DOHH2 (cell line): ENCODE data around the gene CCL5.

Experiments used
- H3F3A ChIP-seq: fragments of 200-600 bp; sonication (generic), shearing (Covaris generic); 2 replicates; pipeline ENCODE4 v1.6.0; 2016; ENCODE audit warnings: antibody characterized with exemption, mild to moderate bottlenecking; ENCODE audit not compliant: control insufficient read depth, insufficient read depth
- H3K27ac ChIP-seq: fragments of 200-600 bp; sonication (generic); 2 replicates; pipeline ENCODE4 v1.5.1; 2014; ENCODE audit warnings: low read depth, mild to moderate bottlenecking, low read length, moderate library complexity
- H3K27me3 ChIP-seq: fragments of 200-600 bp; sonication (generic); 2 replicates; pipeline ENCODE4 v1.6.1; 2014; ENCODE audit warnings: mild to moderate bottlenecking, low read length, mixed read lengths; ENCODE audit not compliant: control insufficient read depth
- H3K36me3 ChIP-seq: fragments of 200-600 bp; sonication (generic); 2 replicates; pipeline ENCODE4 v1.6.1; 2014; ENCODE audit warnings: mild to moderate bottlenecking, low read length, moderate library complexity, mixed read lengths; ENCODE audit not compliant: control insufficient read depth
- H3K4me1 ChIP-seq: fragments of 200-600 bp; sonication (generic); 2 replicates; pipeline ENCODE4 v1.6.1; 2014; ENCODE audit warnings: mild to moderate bottlenecking, low read length, mixed read lengths; ENCODE audit not compliant: control insufficient read depth
- H3K4me2 ChIP-seq: fragments of 200-600 bp; sonication (generic); 2 replicates; pipeline ENCODE4 v1.6.0; 2014; ENCODE audit warnings: mild to moderate bottlenecking, low read length, moderate library complexity
- H3K4me3 ChIP-seq: fragments of 200-600 bp; sonication (generic); 2 replicates; pipeline ENCODE4 v1.5.1; 2014; ENCODE audit warnings: mild to moderate bottlenecking, low read length, mixed read lengths
- H3K79me2 ChIP-seq: fragments of 200-600 bp; sonication (generic); 2 replicates; pipeline ENCODE4 v1.6.1; 2014; ENCODE audit warnings: mild to moderate bottlenecking, low read length, mixed read lengths; ENCODE audit not compliant: control insufficient read depth
- H3K9me2 ChIP-seq: fragments of 200-600 bp; sonication (generic); replicated peaks from 2 replicates; pipeline ENCODE4 v1.6.1; 2014; ENCODE audit warnings: mild to moderate bottlenecking, low read length, mixed read lengths; ENCODE audit not compliant: control insufficient read depth
- H3K9me3 ChIP-seq: fragments of 200-600 bp; sonication (generic); 2 replicates; pipeline ENCODE4 v1.6.1; 2014; ENCODE audit warnings: antibody characterized with exemption, low read length, mixed read lengths; ENCODE audit not compliant: control insufficient read depth, insufficient read depth
- H4K20me1 ChIP-seq: fragments of 200-600 bp; sonication (generic); 2 replicates; pipeline ENCODE4 v1.6.0; 2014; ENCODE audit warnings: low read depth, mild to moderate bottlenecking, antibody characterized with exemption, low read length, moderate library complexity; ENCODE audit not compliant: control insufficient read depth, insufficient read depth
- CTCF ChIP-seq: fragments of 200-600 bp; sonication (generic); IDR thresholded peaks from one replicate; pipeline ENCODE4 v1.5.1; 2014; ENCODE audit warnings: antibody characterized with exemption, mild to moderate bottlenecking, low read depth, low read length; ENCODE audit not compliant: poor library complexity, severe bottlenecking
- EZH2phosphoT487 ChIP-seq: fragments of 200-600 bp; sonication (generic); IDR thresholded peaks from 2 replicates; pipeline ENCODE4 v1.6.1; 2017; ENCODE audit warnings: borderline replicate concordance, mild to moderate bottlenecking, antibody characterized with exemption, low read length, moderate library complexity, mixed read lengths

The CCL5 gene

GRCh38 chr17:35889818-35890773, 9.9 kb upstream of the CCL5 start:
- Histone ChIP-seq H4K20me1 (peaks cover 2% of the 10 kb centered on the region; the same call in 1 of the 2 replicates), H3K4me2 (no peak overlapping the region), H3K36me3 (no peaks in the 10 kb centered on the region), H3K4me1 (no peaks in the 10 kb centered on the region), H3K9me3 (no peaks in the 10 kb centered on the region), H3K9me2 (no peaks in the 10 kb centered on the region), H3K27ac (no peak overlapping the region), H3K79me2 (no peaks in the 10 kb centered on the region), H3K27me3 (no peaks in the 10 kb centered on the region), H3F3A (no peaks in the 10 kb centered on the region), H3K4me3 (no peak overlapping the region)
- TF ChIP-seq CTCF: no peak
- no peak for TF ChIP-seq EZH2phosphoT487

- Histone ChIP-seq H3K4me3 (no peak overlapping the region), H3K4me1 (no peaks in the 10 kb centered on the region), H4K20me1 (peaks cover 2% of the 10 kb centered on the region; the same call in 1 of the 2 replicates), H3K27me3 (no peaks in the 10 kb centered on the region), H3K36me3 (no peaks in the 10 kb centered on the region), H3F3A (no peaks in the 10 kb centered on the region), H3K9me3 (no peaks in the 10 kb centered on the region), H3K79me2 (no peaks in the 10 kb centered on the region), H3K4me2 (no peak overlapping the region), H3K27ac (no peak overlapping the region), H3K9me2 (no peaks in the 10 kb centered on the region)
- no peak for TF ChIP-seq CTCF
- no peak for TF ChIP-seq EZH2phosphoT487
These were observed 9.1 kb upstream of the CCL5 start for GRCh38 chr17:35889241-35889640.

- Histone ChIP-seq H3K9me2 (no peaks in the 10 kb centered on the region), H3K4me2 (no peak overlapping the region), H3K79me2 (no peaks in the 10 kb centered on the region), H3K36me3 (no peaks in the 10 kb centered on the region), H3F3A (no peaks in the 10 kb centered on the region), H3K27me3 (peaks cover 7% of the 10 kb centered on the region), H3K4me1 (peaks cover 15% of the 10 kb centered on the region), H3K9me3 (no peaks in the 10 kb centered on the region), H3K4me3 (no peak overlapping the region), H3K27ac (no peak overlapping the region), H4K20me1 (no peaks in the 10 kb centered on the region)
- TF ChIP-seq EZH2phosphoT487 (no peak), CTCF (no peak)
These were observed 1.8 kb downstream of the CCL5 start for GRCh38 chr17:35878361-35878760.
